Astrocyte (in vitro differentiated cells and primary cell): ENCODE data around the gene NOG. TPM values are rescaled to one million over a fixed set of nuclear protein-coding genes. Genes with fewer than 3 reads are reported as not detected.

Source experiments
- DNase-seq: peaks from one replicate; pipeline ENCODE4 v3.0.0-alpha.2; 2010; ENCODE audit warnings: low read depth
- FAIRE-seq: peaks from 2 replicates; lab custom pipeline; 2011; peaks lifted over from hg19 to GRCh38; lab: Jason Lieb, UNC
- H2AFZ ChIP-seq: 2 replicates; pipeline ENCODE4 v1.6.0; 2012; ENCODE audit warnings: low read depth, low read length, inconsistent platforms
- H3K27ac ChIP-seq: 2 replicates; pipeline ENCODE4 v1.5.1; 2011; ENCODE audit warnings: low read depth, low read length, inconsistent platforms
- H3K27me3 ChIP-seq: 2 replicates; pipeline ENCODE4 v1.6.0; 2011; ENCODE audit warnings: low read length, inconsistent platforms; ENCODE audit not compliant: insufficient read depth
- H3K36me3 ChIP-seq: 2 replicates; pipeline ENCODE4 v1.5.1; 2011; ENCODE audit warnings: low read length, inconsistent platforms; ENCODE audit not compliant: insufficient read depth
- H3K4me1 ChIP-seq: 2 replicates; pipeline ENCODE4 v1.5.1; 2011; ENCODE audit warnings: low read length, inconsistent platforms; ENCODE audit not compliant: insufficient read depth
- H3K4me2 ChIP-seq: 2 replicates; pipeline ENCODE4 v1.6.0; 2012; ENCODE audit warnings: low read length, inconsistent platforms
- H3K4me3 ChIP-seq: 2 replicates; pipeline ENCODE4 v1.5.1; 2011; ENCODE audit warnings: low read depth, mild to moderate bottlenecking, low read length, inconsistent platforms; ENCODE audit not compliant: insufficient read depth
- H3K79me2 ChIP-seq: 2 replicates; pipeline ENCODE4 v1.6.0; 2012; ENCODE audit warnings: mild to moderate bottlenecking, low read length, inconsistent platforms; ENCODE audit not compliant: insufficient read depth
- H3K9ac ChIP-seq: 2 replicates; pipeline ENCODE4 v1.6.0; 2012; ENCODE audit warnings: mild to moderate bottlenecking, low read length, inconsistent platforms
- H3K9me3 ChIP-seq: 2 replicates; pipeline ENCODE4 v1.5.1; 2012; ENCODE audit warnings: low read depth, mild to moderate bottlenecking, low read length, inconsistent platforms; ENCODE audit not compliant: insufficient read depth
- H4K20me1 ChIP-seq: 2 replicates; pipeline ENCODE4 v1.6.0; 2012; ENCODE audit warnings: low read length, inconsistent platforms; ENCODE audit not compliant: insufficient read depth
- H3K27ac Mint-ChIP-seq: one replicate; pipeline ENCODE4 v1.8.0; 2021; ENCODE audit warnings: mild to moderate bottlenecking, mixed read lengths; ENCODE audit not compliant: unreplicated experiment
- H3K27me3 Mint-ChIP-seq: one replicate; pipeline ENCODE4 v1.8.0; 2021; ENCODE audit warnings: low read depth, mixed read lengths; ENCODE audit not compliant: unreplicated experiment
- H3K36me3 Mint-ChIP-seq: one replicate; pipeline ENCODE4 v1.8.0; 2021; ENCODE audit warnings: low read depth, mixed read lengths; ENCODE audit not compliant: unreplicated experiment
- H3K4me1 Mint-ChIP-seq: one replicate; pipeline ENCODE4 v1.8.0; 2021; ENCODE audit warnings: low read depth, mixed read lengths; ENCODE audit not compliant: unreplicated experiment
- H3K4me3 Mint-ChIP-seq: one replicate; pipeline ENCODE4 v1.8.0; 2021; ENCODE audit warnings: mild to moderate bottlenecking, moderate library complexity, mixed read lengths; ENCODE audit not compliant: unreplicated experiment
- H3K9me3 Mint-ChIP-seq: one replicate; pipeline ENCODE4 v1.8.0; 2021; ENCODE audit warnings: mild to moderate bottlenecking, mixed read lengths; ENCODE audit not compliant: unreplicated experiment
- EZH2 ChIP-seq: IDR thresholded peaks from 2 replicates; pipeline ENCODE4 v1.6.1; 2012; ENCODE audit warnings: mild to moderate bottlenecking, low read length, inconsistent platforms; ENCODE audit not compliant: insufficient read depth
- total RNA-seq: library from RNA; stranded (reverse); gene quantifications from 2 replicates; pipeline ENCODE4 v1.2.1, GENCODE V29; 2021
- TF ChIP-seq, protein P1 (sequence below): IDR thresholded peaks from 2 replicates; pipeline ENCODE4 v1.5.1; 2011; ENCODE audit warnings: low read depth, mild to moderate bottlenecking, inconsistent platforms, low read length, moderate library complexity; ENCODE audit not compliant: insufficient read depth

NOG gene
- total RNA-seq, 1 donor from 2014 or later, result 23.0 TPM

DNA sequence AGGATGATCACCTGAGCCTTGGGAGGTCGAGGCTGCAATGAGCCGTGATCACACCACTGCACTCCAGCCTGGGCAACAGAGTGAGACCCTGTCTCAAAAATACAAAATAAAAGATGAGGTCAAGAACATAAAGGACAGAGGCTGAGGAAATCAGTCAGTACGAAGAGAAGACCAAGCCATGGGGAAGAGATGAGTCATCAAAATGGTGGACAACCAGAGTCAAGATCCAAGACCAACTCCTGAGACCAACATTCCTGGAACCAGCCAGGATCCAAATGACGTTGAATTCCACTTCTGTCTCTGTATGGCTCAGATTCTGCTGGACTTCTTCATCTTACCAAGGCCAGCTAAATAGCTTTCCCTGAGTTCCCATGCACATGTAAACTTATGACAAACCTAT, 44.8 kb upstream of the NOG start:
- no peaks in the 10 kb centered on the region for H3K36me3 ChIP-seq
- H3K4me1 ChIP-seq, result no peaks in the 10 kb centered on the region
- H3K9ac ChIP-seq, result no peak overlapping the region
- Mint-ChIP-seq H3K36me3 (no peaks in the 10 kb centered on the region), H3K27ac (no peak overlapping the region), H3K4me3 (no peak overlapping the region), H3K9me3 (peaks cover 8% of the 10 kb centered on the region), H3K27me3 (peaks cover 8% of the 10 kb centered on the region), H3K4me1 (no peaks in the 10 kb centered on the region)
- no peak for DNase-seq
- no peaks in the 10 kb centered on the region for H3K9me3 ChIP-seq
- no peaks in the 10 kb centered on the region for H3K27me3 ChIP-seq
- H2AFZ ChIP-seq, result no peak overlapping the region
- no peak overlapping the region for H3K4me2 ChIP-seq
- H3K27ac ChIP-seq, result no peak overlapping the region
- no peak for TF ChIP-seq EZH2
- TF ChIP-seq, protein P1, sequence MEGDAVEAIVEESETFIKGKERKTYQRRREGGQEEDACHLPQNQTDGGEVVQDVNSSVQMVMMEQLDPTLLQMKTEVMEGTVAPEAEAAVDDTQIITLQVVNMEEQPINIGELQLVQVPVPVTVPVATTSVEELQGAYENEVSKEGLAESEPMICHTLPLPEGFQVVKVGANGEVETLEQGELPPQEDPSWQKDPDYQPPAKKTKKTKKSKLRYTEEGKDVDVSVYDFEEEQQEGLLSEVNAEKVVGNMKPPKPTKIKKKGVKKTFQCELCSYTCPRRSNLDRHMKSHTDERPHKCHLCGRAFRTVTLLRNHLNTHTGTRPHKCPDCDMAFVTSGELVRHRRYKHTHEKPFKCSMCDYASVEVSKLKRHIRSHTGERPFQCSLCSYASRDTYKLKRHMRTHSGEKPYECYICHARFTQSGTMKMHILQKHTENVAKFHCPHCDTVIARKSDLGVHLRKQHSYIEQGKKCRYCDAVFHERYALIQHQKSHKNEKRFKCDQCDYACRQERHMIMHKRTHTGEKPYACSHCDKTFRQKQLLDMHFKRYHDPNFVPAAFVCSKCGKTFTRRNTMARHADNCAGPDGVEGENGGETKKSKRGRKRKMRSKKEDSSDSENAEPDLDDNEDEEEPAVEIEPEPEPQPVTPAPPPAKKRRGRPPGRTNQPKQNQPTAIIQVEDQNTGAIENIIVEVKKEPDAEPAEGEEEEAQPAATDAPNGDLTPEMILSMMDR, result no peak
- FAIRE-seq, result no peak
- no peaks in the 10 kb centered on the region for H4K20me1 ChIP-seq
- H3K79me2 ChIP-seq, result no peaks in the 10 kb centered on the region
- no peak overlapping the region for H3K4me3 ChIP-seq

- Histone ChIP-seq H3K27ac (no peak overlapping the region), H3K36me3 (no peaks in the 10 kb centered on the region), H3K9ac (no peak overlapping the region), H2AFZ (no peak overlapping the region), H3K79me2 (no peaks in the 10 kb centered on the region), H3K9me3 (no peaks in the 10 kb centered on the region), H3K4me2 (no peak overlapping the region), H3K4me3 (no peak overlapping the region), H4K20me1 (no peaks in the 10 kb centered on the region), H3K27me3 (no peaks in the 10 kb centered on the region), H3K4me1 (no peaks in the 10 kb centered on the region)
- Mint-ChIP-seq H3K36me3 (no peaks in the 10 kb centered on the region), H3K4me3 (no peak overlapping the region), H3K9me3 (peaks cover 8% of the 10 kb centered on the region), H3K27me3 (peaks cover 8% of the 10 kb centered on the region), H3K4me1 (no peaks in the 10 kb centered on the region), H3K27ac (no peak overlapping the region)
- FAIRE-seq (no peak), DNase-seq (no peak)
- TF ChIP-seq, protein P1, result no peak
- TF ChIP-seq EZH2, result no peak
These were observed 44.0 kb upstream of the NOG start for GRCh38 chr17:56549501-56549900.

DNA sequence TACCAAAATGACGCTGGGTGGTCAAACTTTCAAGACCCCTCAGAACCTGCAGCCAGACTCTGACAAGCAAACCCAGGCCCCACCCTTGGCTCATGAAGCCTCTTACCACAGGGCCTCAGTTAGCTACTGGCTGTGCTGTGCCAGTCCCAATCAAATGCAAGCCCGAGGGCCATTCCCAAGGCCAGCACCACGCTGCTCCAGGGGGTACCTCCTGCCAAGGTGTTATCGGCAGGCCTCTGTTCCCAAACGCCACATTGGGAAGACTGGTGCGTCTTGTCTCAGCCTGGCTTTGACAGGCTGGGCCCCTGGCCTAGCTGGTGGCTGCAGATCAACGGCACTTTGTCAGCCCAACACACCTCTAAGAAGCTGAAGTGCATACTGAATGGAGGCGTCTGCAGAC, 35.8 kb upstream of the NOG start:
- no peak overlapping the region for H3K4me3 Mint-ChIP-seq
- no peak overlapping the region for H3K4me3 ChIP-seq
- no peak overlapping the region for H2AFZ ChIP-seq
- H3K36me3 ChIP-seq, result no peaks in the 10 kb centered on the region
- H3K4me2 ChIP-seq, result no peak overlapping the region
- no peaks in the 10 kb centered on the region for H3K9me3 ChIP-seq
- no peaks in the 10 kb centered on the region for H3K4me1 Mint-ChIP-seq
- FAIRE-seq, result no peak
- DNase-seq, result no peak
- H4K20me1 ChIP-seq, result no peaks in the 10 kb centered on the region
- H3K27me3 Mint-ChIP-seq, result peaks cover 2% of the 10 kb centered on the region
- no peaks in the 10 kb centered on the region for H3K4me1 ChIP-seq
- H3K27ac Mint-ChIP-seq, result no peak overlapping the region
- H3K79me2 ChIP-seq, result no peaks in the 10 kb centered on the region
- no peak overlapping the region for H3K9ac ChIP-seq
- peaks cover 2% of the 10 kb centered on the region for H3K9me3 Mint-ChIP-seq
- no peak overlapping the region for H3K27ac ChIP-seq
- TF ChIP-seq, protein P1, result no peak
- TF ChIP-seq EZH2, result no peak
- no peaks in the 10 kb centered on the region for H3K36me3 Mint-ChIP-seq
- H3K27me3 ChIP-seq, result no peaks in the 10 kb centered on the region
